Astrocyte of the hippocampus (primary cell): ENCODE results near the gene PAF1.
A peak's percentile ranks its signal among the peaks of the same experiment; 100 is the strongest.
"Not testable (repeated sequence)": the region's sequence is repeated elsewhere in the genome, so short reads cannot be mapped to it uniquely, and the experiment has no call there.

ENCODE experiments used
- DNase-seq: peaks from one replicate; pipeline ENCODE4 v3.0.0; 2011; ENCODE audit warnings: low read depth, low spot score

PAF1 gene

GRCh38 chr19:39382991-39383828, 7.7 kb downstream of the PAF1 start:
- DNase-seq = no peak

- DNase-seq = no peak
Measured at GRCh38 chr19:39381910-39382611, 8.8 kb downstream of the PAF1 start.

DNA sequence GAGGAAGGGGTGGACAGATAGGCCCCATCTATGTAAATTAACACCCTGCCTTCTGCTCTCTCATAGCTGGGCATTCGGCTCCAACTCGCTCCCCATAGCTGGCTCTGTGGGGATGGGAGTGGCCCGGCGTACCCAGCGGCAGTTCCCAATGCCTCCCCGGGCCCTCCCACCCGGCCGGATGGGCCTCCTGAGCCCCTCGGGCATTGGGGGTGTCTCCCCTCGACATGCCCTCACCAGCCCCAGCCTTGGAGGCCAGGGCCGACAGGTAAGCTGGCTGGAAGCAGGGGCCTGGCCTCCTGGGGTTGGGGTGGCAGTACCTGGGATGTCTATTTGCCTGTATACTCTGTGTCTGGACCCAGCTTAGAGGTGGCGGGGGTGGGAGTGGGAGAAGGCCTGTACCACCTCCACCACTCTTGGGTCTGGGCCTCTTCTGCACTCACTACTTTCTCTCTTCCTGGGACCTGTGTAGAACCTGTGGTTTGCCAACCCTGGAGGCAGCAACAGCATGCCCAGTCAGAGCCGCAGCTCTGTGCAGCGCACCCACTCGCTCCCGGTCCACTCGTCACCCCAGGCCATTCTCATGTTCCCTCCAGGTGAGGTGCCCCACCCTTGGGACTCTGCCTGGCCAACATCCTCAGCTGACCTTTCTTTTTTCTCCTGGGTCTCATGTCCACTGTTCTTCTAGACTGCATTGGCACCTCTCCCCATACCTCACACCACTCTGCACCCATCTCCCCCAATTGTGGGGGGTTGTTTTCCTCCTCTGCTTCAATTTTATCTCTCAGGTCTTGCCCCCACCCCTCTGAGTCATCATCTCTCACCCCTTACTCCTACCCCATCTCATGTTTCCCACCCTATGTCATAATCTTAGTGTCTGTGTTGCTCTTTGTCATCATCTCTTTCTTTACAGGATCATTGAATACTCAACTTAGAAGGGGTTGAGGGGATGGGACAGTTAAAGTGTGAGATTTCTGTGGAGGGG, 10.1 kb downstream of the PAF1 start:
- no peak for DNase-seq

DNA sequence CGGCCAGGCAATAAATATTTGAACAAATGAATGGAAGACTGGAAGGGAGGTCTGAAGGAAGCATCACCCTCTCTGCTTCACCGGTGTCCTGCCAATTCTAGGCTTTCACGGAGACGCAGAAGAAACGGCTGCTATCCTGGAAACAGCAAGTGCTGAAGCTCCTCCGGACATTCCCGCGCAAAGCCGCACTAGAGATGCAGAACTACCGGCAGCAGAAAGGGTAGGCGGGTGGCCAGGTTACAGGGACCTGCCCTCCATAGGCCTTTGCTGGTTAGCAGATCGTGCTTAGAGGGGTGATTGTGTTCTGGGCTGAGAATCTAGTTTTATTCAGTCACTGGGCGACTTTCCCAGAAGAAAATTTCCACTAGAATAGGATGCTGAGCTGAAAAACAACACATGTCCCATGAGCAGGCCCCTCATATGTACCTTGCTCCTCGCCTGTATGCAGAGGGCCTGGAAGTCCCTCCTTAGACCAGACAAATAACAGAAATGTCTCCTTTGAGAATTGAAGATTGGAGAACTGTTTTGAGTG, 11.0 kb downstream of the PAF1 start:
- no peak for DNase-seq

- not testable (repeated sequence) for DNase-seq
Measured at GRCh38 chr19:39379366-39379765, 11.5 kb downstream of the PAF1 start.

GRCh38 chr19:39377373-39378362, 13.2 kb downstream of the PAF1 start:
- DNase-seq = no peak

- DNase-seq = no peak
Measured at GRCh38 chr19:39375929-39376328, 15.0 kb downstream of the PAF1 start.

DNA sequence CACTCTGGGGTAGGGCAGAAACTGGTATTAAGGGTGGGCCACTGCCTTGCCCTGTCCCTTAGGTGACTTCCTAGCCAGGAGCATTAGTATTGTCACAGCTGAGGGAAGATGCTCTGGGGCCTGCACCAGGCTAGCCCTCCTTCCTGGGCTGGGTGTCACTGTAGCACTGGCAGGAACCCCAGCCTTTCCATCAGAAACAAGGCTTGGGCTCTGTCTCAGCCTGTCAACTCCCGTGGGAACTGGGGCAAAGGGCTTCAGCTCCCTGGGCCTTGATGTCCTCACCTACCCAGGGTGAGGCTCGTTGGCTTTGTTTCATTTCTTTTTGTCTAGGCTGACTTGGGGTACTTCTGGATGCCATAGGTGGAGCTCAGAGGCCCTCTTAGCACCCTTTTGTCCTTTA, 18.0 kb downstream of the PAF1 start:
- DNase-seq = peak; percentile 43

DNA sequence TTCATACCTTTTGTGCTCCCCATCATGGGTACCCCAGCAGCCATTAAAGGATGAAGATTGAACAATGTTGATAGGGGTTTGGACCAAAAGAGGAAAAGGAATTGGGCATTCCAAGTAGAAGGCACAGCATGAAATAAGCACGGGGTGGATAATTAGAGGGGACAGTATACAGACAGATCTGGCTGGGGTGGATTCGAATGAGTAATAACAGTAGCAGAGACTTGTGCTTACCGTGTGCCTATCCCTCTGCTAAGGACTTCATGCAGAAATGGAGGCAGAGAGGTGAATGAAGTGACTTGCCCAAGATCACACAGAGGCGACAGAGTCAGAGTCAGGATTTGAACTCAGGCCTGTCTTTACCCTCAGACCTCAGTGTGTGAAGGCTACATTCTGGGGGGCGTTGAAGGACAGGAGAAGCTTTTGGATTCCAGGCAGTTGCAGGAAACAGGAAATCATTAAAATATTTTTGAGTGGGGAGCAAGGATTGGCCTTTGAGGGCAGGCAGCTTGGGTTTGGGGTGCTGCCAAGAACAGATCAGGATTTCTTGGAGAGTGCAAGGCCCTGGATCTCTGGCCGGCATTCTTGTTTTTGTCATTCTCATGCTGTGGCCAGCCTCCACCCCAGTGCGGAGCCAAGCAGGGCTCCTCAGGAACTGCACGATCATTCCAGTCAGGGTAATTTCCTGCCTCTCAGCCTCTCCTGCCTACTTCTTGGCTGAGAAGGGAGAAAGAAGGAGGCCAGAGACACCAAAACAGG, 18.7 kb downstream of the PAF1 start:
- peak; percentile 97 for DNase-seq

- DNase-seq = no peak
Measured at GRCh38 chr19:39370735-39371134, 20.2 kb downstream of the PAF1 start.

DNA sequence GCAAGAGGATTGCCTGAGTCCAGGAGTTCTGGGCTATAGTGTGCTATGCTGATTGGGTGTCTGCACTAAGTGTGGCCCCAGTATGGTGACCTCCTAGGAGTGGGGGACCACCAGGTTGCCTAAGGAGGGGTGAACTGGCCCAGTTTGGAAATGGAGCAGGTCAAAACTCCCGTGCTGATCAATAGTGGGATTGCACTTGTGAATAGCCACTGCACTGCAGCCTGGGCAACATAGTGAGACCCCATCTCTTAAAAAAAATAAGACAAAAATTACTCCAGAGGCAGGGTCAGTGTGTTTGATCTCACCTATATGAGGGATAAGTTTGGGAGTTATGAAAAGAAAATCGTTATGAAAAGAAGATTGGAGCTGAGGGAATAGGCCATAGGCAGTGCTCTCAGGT, 21.7 kb downstream of the PAF1 start:
- DNase-seq = no peak

- no peak for DNase-seq
Measured at GRCh38 chr19:39365531-39365930, 25.4 kb downstream of the PAF1 start.

DNA sequence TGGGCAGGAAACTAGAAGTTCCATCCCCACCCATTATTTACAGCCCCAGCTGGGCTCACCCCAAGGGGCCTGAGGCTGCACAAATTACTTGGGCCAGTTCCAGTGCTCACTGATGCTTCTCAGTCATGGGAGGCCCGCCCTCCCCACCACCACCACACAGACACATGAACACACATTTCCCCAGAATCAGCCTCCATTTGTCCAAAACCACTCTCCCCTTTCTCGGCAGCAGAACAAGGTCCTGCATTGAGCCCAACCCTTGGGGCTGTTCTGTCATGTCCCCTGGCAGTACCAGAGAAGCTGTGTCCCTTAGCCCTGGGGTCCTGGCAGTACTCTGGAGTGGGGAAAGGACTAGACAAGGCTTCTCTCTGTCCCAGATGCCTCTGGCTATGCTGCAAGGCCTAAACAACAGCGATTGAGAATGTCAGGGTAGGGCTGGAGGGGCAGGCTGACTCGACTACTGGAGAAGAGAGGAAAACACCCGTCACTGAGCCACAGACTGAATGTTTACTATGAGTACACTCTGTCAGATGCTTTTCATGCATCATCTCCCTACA, 26.9 kb downstream of the PAF1 start:
- no peak for DNase-seq

GRCh38 chr19:39362682-39363657, 27.9 kb downstream of the PAF1 start:
- peak; percentile 44 for DNase-seq

- no peak for DNase-seq
Measured at GRCh38 chr19:39360599-39360998, 30.3 kb downstream of the PAF1 start.

- no peak for DNase-seq
Measured at GRCh38 chr19:39359026-39359425, 31.9 kb downstream of the PAF1 start.

GRCh38 chr19:39356647-39357046, 34.3 kb downstream of the PAF1 start:
- DNase-seq = no peak

DNA sequence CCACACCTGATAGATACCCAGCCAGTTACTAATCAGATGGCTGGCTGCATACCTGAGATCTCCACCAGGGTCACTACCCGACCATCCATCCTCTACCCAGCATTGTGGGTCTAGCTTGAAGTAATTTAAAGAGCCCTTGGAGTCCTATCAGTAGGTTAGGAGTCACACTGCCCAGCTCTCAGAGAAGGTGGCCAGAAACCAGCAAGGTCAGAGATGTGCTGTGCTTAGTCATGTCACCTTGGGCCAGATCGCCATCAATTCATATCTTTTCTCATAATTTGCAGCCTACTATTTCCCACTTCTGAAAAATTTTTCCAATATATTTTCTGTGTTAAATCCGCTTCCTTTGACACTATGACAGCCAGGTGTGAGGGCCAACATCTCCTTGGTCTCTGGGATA, 34.8 kb downstream of the PAF1 start:
- no peak for DNase-seq
